GM18505 (cell line): ENCODE measurements around the gene NTRK3.

Experiments used
- ATAC-seq: cut with Tn5 transposase; IDR thresholded peaks from one replicate; pipeline ENCODE4 v1.9.1; 2021; ENCODE audit not compliant: unreplicated experiment
- POLR2A ChIP-seq: IDR thresholded peaks from 4 replicates; pipeline ENCODE4 v1.6.1; 2011; ENCODE audit warnings: borderline replicate concordance; ENCODE audit not compliant: insufficient read depth, insufficient read length; ENCODE audit errors: extremely low read depth

Gene NTRK3

DNA sequence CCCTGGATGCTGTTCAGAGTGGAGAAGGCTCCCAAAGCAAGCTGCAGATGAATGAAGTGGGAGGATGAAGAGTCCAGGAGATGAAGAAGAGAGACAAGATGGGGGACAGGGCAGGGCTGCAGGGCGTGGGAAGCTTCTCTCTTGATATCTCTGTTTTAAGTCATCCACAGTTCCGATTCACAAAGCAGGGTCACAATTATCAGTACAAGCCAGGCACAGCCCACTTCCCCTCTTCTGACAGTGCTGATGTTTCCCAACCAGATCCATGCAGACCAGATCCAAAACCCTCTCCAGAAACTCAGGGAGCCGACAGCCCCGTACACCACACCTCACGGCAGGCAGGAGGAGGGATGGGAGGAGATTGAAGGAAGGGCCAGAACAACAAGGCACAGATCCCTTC is 31.1 kb downstream of the NTRK3 start:
- no peak for TF ChIP-seq POLR2A
- no peak for ATAC-seq

GRCh38 chr15:88223084-88223483 is 33.5 kb downstream of the NTRK3 start:
- TF ChIP-seq POLR2A: no peak
- no peak for ATAC-seq

DNA sequence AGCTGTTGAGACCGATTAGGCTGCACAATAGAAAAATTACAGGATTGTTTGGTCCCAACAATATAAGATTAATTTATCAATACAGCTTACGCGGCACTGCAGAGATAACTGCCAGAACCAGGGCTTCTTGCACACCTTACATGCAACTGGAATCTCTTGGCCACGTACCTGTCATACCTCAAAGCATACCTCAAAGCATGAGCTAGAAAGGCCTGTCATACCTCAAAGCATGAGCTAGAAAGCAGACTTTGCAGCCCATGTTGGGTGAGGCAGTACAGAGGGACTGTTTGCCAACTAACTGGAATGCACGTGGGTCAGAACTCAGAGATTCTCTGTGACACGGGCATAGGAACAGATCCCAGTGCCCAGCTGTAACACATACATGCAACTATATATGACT is 34.7 kb downstream of the NTRK3 start:
- no peak for TF ChIP-seq POLR2A

DNA sequence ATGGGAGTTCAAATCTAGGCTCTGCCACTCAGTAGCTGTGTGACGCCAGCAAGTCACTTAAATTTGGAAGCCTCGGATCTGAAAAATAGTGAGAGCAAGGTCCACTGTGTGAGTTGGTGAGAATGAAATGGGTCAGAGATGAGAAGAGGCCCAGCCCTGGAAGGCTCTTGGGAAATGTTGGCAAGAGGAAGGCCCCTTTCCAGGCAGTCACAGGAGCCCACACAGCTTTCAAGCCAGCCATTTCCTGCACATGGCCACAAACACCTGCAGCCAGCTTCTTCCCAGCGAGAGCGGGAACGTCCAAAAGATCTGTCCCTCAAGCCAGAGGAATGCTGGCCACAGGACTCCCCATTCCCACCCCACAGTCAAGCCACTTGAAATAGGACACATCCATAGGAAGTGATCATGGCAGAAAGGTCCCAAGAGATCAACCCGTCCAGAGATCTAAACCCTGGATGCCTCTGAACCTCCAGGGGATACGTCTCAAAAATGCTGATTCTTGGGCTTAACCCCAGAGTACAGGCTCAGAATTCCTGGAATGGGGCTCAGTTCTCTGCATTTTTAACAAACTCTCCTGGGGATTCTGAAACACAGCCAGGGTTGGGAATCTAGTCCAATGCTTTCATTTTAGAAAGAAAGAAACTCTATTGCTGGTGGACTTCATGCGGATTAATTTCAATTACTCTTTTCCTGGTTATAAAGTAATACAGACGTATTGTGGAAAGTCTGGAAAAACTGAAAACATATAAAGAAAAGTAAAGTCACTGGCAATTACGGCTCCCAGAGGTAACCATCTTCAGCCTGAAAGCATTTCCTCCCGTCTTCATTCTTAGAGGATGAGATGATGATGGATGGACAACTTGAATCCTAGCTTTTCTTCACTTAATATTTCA is 35.9 kb downstream of the NTRK3 start:
- ATAC-seq: no peak
- no peak for TF ChIP-seq POLR2A

More for the DNA sequence above, 34.7 kb downstream of the NTRK3 start:
- no peak for ATAC-seq

GRCh38 chr15:88219623-88220022 is 36.9 kb downstream of the NTRK3 start:
- TF ChIP-seq POLR2A: no peak
- no peak for ATAC-seq

GRCh38 chr15:88218557-88219221 is 37.9 kb downstream of the NTRK3 start:
- TF ChIP-seq POLR2A: no peak
- no peak for ATAC-seq

DNA sequence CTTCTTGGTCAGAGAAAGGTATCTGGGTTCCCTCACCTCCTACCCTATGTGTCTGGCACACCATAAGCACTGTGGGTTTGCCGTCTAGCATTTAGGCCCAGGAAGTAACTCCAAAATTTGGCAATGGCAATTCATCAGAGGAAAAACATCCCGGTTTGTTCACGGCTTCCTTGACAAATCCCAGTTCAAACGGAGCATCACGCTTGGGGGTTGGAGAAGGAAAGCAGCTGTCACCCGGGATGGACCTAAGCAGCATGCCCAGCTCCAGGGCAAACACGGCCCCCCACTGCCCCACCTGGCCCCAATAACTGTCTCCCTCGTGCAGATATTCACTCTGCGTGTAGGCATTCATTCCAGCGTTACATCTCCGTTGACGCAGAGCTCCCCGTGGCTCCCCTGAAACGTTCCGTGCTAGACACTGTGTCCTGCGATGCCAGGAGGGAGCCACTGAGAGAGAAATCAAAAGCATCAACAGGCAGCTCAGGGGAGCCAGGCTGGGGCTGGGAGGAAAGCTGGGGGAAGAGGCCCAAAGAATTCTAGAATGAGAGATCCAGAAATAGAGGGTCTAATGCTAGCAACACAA is 41.4 kb downstream of the NTRK3 start:
- no peak for ATAC-seq
- TF ChIP-seq POLR2A: no peak

DNA sequence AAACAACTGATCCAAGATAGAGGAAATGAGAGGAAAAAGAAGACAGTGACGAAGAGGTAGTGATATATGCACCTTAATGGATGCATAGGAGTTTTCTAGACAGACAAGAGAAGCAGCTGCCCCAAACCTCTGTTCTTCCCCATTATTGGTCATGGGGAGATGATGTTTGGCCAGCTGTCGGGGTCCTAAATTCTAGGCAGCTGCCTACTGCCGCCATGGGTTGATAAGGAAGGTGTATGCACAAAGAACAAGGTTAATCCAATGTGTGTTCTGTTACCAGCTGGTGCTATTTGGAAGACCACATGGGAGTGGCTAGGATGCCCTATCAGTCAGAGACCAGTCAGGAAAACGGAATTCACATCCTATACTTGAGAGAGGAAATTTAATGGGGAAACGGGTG is 47.4 kb downstream of the NTRK3 start:
- ATAC-seq: no peak
- TF ChIP-seq POLR2A: no peak

GRCh38 chr15:88208396-88208795 is 48.1 kb downstream of the NTRK3 start:
- ATAC-seq: no peak
- TF ChIP-seq POLR2A: no peak

GRCh38 chr15:88207565-88207964 is 49.0 kb downstream of the NTRK3 start:
- TF ChIP-seq POLR2A: no peak
- ATAC-seq: no peak

DNA sequence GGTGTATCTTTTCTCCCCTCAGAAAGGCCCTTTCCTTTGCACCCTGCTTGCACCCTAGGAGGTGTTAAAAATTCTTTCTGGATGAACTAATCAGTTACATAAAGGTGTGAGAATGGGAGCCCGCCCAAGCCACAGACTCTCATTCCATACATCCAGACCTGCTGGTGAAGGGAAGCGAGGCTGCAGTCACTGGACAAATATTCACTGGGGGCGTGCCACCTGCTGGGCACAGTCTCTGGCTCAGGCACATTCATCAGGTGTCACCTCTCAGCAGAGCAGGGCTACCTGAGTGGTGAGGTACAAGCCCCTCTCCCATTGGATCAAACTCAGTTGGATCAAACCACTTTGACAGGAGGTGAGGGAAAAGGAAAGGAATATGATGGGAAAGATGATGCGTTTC is 52.0 kb downstream of the NTRK3 start:
- ATAC-seq: no peak
- no peak for TF ChIP-seq POLR2A

DNA sequence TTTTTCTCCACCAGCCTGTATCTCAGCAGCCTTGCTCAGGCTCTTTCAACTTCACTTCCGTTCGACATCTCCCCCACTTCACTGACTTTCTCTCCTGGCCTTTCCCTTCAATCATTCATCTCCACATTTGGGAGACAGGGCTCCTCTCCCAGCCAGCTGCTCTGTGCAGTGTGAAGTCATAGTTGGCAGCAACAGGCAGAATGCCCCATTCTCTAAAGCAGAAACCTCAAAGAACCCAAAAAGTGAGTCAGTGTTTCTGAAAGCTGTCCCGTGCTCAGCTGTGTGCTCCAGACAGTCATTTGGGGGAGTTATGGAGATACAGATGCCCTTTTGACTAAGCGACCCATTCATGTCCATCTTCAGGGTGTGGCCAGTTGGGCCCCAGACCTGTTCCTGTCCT is 54.3 kb downstream of the NTRK3 start:
- ATAC-seq: no peak

GRCh38 chr15:88201207-88201606 is 55.3 kb downstream of the NTRK3 start:
- ATAC-seq: no peak
- no peak for TF ChIP-seq POLR2A

More for the DNA sequence above, 54.3 kb downstream of the NTRK3 start:
- TF ChIP-seq POLR2A: no peak

DNA sequence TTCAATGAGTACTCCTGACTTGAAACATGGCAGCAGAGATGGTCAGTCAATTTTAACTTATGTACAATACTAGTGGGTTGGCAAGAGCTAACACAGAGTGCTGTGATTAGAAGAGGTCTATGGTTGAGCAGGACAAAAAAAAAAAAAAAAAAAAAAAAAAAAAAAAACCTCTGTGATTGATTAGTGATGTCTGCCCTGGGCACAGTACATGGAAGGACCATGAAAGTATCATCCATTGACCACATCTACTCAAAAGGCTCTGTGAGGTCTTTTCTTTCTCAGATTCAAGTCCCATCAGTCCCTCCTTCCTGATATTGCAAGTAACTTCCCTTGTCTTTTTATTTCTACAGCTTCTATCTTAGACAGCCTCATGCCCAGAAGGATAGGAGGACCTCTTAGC is 59.6 kb downstream of the NTRK3 start:
- no peak for ATAC-seq
- TF ChIP-seq POLR2A: no peak
